ENCODE results near the gene SF3A1.

DNA sequence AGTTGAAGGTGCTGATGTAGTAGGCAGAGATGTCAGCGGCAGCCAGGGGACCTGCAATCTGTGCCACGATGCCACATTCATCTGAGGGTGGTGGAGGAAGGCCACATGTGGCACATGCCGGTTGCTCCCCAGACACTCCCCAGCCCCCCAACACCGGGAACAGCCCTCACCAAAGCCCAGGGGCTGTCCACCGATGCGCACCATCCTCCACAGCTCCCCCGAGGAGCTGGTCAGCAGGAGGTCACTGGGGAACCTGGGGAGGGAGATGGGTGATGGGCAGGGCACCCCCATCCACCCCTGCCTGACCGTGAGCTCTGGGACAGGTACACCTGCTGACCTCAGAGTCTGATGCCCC lies 70.9 kb downstream of the SF3A1 start:
- TF ChIP-seq, protein P1, sequence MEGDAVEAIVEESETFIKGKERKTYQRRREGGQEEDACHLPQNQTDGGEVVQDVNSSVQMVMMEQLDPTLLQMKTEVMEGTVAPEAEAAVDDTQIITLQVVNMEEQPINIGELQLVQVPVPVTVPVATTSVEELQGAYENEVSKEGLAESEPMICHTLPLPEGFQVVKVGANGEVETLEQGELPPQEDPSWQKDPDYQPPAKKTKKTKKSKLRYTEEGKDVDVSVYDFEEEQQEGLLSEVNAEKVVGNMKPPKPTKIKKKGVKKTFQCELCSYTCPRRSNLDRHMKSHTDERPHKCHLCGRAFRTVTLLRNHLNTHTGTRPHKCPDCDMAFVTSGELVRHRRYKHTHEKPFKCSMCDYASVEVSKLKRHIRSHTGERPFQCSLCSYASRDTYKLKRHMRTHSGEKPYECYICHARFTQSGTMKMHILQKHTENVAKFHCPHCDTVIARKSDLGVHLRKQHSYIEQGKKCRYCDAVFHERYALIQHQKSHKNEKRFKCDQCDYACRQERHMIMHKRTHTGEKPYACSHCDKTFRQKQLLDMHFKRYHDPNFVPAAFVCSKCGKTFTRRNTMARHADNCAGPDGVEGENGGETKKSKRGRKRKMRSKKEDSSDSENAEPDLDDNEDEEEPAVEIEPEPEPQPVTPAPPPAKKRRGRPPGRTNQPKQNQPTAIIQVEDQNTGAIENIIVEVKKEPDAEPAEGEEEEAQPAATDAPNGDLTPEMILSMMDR (IDR thresholded peaks at IDR 0.05; ENCODE audit: low read depth, low read length, missing input control) = no peak
- TF ChIP-seq, protein P2, sequence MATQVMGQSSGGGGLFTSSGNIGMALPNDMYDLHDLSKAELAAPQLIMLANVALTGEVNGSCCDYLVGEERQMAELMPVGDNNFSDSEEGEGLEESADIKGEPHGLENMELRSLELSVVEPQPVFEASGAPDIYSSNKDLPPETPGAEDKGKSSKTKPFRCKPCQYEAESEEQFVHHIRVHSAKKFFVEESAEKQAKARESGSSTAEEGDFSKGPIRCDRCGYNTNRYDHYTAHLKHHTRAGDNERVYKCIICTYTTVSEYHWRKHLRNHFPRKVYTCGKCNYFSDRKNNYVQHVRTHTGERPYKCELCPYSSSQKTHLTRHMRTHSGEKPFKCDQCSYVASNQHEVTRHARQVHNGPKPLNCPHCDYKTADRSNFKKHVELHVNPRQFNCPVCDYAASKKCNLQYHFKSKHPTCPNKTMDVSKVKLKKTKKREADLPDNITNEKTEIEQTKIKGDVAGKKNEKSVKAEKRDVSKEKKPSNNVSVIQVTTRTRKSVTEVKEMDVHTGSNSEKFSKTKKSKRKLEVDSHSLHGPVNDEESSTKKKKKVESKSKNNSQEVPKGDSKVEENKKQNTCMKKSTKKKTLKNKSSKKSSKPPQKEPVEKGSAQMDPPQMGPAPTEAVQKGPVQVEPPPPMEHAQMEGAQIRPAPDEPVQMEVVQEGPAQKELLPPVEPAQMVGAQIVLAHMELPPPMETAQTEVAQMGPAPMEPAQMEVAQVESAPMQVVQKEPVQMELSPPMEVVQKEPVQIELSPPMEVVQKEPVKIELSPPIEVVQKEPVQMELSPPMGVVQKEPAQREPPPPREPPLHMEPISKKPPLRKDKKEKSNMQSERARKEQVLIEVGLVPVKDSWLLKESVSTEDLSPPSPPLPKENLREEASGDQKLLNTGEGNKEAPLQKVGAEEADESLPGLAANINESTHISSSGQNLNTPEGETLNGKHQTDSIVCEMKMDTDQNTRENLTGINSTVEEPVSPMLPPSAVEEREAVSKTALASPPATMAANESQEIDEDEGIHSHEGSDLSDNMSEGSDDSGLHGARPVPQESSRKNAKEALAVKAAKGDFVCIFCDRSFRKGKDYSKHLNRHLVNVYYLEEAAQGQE (IDR thresholded peaks at IDR 0.05) = no peak
- TF ChIP-seq, protein P3, sequence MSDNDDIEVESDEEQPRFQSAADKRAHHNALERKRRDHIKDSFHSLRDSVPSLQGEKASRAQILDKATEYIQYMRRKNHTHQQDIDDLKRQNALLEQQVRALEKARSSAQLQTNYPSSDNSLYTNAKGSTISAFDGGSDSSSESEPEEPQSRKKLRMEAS (IDR thresholded peaks at IDR 0.05) = no peak
- TF ChIP-seq RAD21 (IDR thresholded peaks at IDR 0.05) (no peak), TAF1 (conservative IDR thresholded peaks at IDR 0.05) (no peak), GABPA (IDR thresholded peaks at IDR 0.05 in 1 of 2, conservative IDR thresholded peaks at IDR 0.05 in 1 of 2) (no peak), YY1 (IDR thresholded peaks at IDR 0.05) (no peak), SP1 (IDR thresholded peaks at IDR 0.05) (no peak), JUND (IDR thresholded peaks at IDR 0.05) (no peak), HNF4A (conservative IDR thresholded peaks at IDR 0.05) (no peak), RXRA (IDR thresholded peaks at IDR 0.05) (no peak), FOXA1 (IDR thresholded peaks at IDR 0.05) (no peak)
- TF ChIP-seq, protein P4, sequence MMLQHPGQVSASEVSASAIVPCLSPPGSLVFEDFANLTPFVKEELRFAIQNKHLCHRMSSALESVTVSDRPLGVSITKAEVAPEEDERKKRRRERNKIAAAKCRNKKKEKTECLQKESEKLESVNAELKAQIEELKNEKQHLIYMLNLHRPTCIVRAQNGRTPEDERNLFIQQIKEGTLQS (IDR thresholded peaks at IDR 0.05) = no peak
- TF ChIP-seq, protein P5, sequence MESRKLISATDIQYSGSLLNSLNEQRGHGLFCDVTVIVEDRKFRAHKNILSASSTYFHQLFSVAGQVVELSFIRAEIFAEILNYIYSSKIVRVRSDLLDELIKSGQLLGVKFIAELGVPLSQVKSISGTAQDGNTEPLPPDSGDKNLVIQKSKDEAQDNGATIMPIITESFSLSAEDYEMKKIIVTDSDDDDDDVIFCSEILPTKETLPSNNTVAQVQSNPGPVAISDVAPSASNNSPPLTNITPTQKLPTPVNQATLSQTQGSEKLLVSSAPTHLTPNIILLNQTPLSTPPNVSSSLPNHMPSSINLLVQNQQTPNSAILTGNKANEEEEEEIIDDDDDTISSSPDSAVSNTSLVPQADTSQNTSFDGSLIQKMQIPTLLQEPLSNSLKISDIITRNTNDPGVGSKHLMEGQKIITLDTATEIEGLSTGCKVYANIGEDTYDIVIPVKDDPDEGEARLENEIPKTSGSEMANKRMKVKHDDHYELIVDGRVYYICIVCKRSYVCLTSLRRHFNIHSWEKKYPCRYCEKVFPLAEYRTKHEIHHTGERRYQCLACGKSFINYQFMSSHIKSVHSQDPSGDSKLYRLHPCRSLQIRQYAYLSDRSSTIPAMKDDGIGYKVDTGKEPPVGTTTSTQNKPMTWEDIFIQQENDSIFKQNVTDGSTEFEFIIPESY (IDR thresholded peaks at IDR 0.05) = no peak

Data from liver (tissue), 3 donors.